Measurements from ENCODE around the gene CPED1. TPM values are rescaled to one million over a fixed set of nuclear protein-coding genes. Genes with fewer than 3 reads are reported as not detected.
A peak's percentile ranks its signal among the peaks of the same experiment; 100 is the strongest.

Gene CPED1
- total RNA-seq, 1 experiment from 2014 or later: 0.44 TPM

GRCh38 chr7:120959929-120960484 lies 28.5 kb upstream of the CPED1 start:
- peak overlapping the region; percentile 42 for H3K27ac Mint-ChIP-seq
- no peak for DNase-seq (ENCODE audit: low spot score)
- peaks cover 24% of the 10 kb centered on the region for H3K36me3 Mint-ChIP-seq
- ChIA-PET POLR2A (interaction anchor here (1.0 kb wide), 1 partner anchor 9 kb away, joined by 3 read pairs; no protein-coding TSS in a partner anchor), CTCF (interaction anchor here (1.2 kb wide), 1 partner anchor 167 kb away, joined by 3 read pairs; no protein-coding TSS in a partner anchor)
- H3K4me1 Mint-ChIP-seq: peaks cover 35% of the 10 kb centered on the region
- no peak overlapping the region for H3K4me3 Mint-ChIP-seq
- H3K9me3 Mint-ChIP-seq: peaks cover 4% of the 10 kb centered on the region; the same call in 1 of the 2 replicates
- TF ChIP-seq ZNF317 (CRISPR knock-in tag; IDR thresholded peaks at IDR 0.05; ENCODE audit: borderline replicate concordance, low read depth): no peak
- TF ChIP-seq, protein P1, sequence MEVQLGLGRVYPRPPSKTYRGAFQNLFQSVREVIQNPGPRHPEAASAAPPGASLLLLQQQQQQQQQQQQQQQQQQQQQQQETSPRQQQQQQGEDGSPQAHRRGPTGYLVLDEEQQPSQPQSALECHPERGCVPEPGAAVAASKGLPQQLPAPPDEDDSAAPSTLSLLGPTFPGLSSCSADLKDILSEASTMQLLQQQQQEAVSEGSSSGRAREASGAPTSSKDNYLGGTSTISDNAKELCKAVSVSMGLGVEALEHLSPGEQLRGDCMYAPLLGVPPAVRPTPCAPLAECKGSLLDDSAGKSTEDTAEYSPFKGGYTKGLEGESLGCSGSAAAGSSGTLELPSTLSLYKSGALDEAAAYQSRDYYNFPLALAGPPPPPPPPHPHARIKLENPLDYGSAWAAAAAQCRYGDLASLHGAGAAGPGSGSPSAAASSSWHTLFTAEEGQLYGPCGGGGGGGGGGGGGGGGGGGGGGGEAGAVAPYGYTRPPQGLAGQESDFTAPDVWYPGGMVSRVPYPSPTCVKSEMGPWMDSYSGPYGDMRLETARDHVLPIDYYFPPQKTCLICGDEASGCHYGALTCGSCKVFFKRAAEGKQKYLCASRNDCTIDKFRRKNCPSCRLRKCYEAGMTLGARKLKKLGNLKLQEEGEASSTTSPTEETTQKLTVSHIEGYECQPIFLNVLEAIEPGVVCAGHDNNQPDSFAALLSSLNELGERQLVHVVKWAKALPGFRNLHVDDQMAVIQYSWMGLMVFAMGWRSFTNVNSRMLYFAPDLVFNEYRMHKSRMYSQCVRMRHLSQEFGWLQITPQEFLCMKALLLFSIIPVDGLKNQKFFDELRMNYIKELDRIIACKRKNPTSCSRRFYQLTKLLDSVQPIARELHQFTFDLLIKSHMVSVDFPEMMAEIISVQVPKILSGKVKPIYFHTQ (CRISPR knock-in tag; IDR thresholded peaks at IDR 0.05): no peak
- TF ChIP-seq, protein P2, sequence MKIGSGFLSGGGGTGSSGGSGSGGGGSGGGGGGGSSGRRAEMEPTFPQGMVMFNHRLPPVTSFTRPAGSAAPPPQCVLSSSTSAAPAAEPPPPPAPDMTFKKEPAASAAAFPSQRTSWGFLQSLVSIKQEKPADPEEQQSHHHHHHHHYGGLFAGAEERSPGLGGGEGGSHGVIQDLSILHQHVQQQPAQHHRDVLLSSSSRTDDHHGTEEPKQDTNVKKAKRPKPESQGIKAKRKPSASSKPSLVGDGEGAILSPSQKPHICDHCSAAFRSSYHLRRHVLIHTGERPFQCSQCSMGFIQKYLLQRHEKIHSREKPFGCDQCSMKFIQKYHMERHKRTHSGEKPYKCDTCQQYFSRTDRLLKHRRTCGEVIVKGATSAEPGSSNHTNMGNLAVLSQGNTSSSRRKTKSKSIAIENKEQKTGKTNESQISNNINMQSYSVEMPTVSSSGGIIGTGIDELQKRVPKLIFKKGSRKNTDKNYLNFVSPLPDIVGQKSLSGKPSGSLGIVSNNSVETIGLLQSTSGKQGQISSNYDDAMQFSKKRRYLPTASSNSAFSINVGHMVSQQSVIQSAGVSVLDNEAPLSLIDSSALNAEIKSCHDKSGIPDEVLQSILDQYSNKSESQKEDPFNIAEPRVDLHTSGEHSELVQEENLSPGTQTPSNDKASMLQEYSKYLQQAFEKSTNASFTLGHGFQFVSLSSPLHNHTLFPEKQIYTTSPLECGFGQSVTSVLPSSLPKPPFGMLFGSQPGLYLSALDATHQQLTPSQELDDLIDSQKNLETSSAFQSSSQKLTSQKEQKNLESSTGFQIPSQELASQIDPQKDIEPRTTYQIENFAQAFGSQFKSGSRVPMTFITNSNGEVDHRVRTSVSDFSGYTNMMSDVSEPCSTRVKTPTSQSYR (CRISPR knock-in tag; IDR thresholded peaks at IDR 0.05): no peak
- no peak for TF ChIP-seq NFE2L1 (CRISPR knock-in tag; IDR thresholded peaks at IDR 0.05)
- TF ChIP-seq ZNF425 (CRISPR knock-in tag; conservative IDR thresholded peaks at IDR 0.05): no peak
- TF ChIP-seq ZNF396 (CRISPR knock-in tag; IDR thresholded peaks at IDR 0.05; ENCODE audit: borderline replicate concordance): no peak
- TF ChIP-seq TEAD4 (CRISPR knock-in tag; IDR thresholded peaks at IDR 0.05): no peak
- no peaks in the 10 kb centered on the region for H3K27me3 Mint-ChIP-seq (ENCODE audit: low read depth)
- peak; percentile 64 for ATAC-seq

GRCh38 chr7:120960714-120961113 lies 27.8 kb upstream of the CPED1 start:
- TF ChIP-seq FOXJ3 (CRISPR knock-in tag; IDR thresholded peaks at IDR 0.05; ENCODE audit: borderline replicate concordance) (no peak), RORB (CRISPR knock-in tag; IDR thresholded peaks at IDR 0.05) (no peak)
- TF ChIP-seq, protein P3, sequence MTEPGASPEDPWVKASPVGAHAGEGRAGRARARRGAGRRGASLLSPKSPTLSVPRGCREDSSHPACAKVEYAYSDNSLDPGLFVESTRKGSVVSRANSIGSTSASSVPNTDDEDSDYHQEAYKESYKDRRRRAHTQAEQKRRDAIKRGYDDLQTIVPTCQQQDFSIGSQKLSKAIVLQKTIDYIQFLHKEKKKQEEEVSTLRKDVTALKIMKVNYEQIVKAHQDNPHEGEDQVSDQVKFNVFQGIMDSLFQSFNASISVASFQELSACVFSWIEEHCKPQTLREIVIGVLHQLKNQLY (CRISPR knock-in tag; IDR thresholded peaks at IDR 0.05): no peak
- Mint-ChIP-seq H3K4me3 (no peak overlapping the region), H3K9me3 (peaks cover 4% of the 10 kb centered on the region; the same call in 1 of the 2 replicates), H3K27ac (no peak overlapping the region), H3K36me3 (peaks cover 18% of the 10 kb centered on the region), H3K27me3 (ENCODE audit: low read depth) (no peaks in the 10 kb centered on the region), H3K4me1 (peaks cover 35% of the 10 kb centered on the region)
- ChIA-PET CTCF (interaction anchor here (1.2 kb wide), 1 partner anchor 168 kb away, joined by 3 read pairs; no protein-coding TSS in a partner anchor), POLR2A (interaction anchor here (1.0 kb wide), 1 partner anchor 9 kb away, joined by 3 read pairs; no protein-coding TSS in a partner anchor)
- DNase-seq (ENCODE audit: low spot score): no peak
- no peak for ATAC-seq

GRCh38 chr7:120961638-120962173 lies 26.8 kb upstream of the CPED1 start:
- no peak for ATAC-seq
- H3K27me3 Mint-ChIP-seq (ENCODE audit: low read depth): no peaks in the 10 kb centered on the region
- DNase-seq (ENCODE audit: low spot score): no peak
- no peak overlapping the region for H3K4me3 Mint-ChIP-seq
- H3K27ac Mint-ChIP-seq: peak overlapping the region; percentile 18; the same call in 1 of the 2 replicates
- ChIA-PET CTCF (interaction anchor here (1.3 to 1.4 kb wide), 2 partner anchors 27 to 28 kb away, joined by 3 read pairs; partner anchors contain the start of gene CPED1), POLR2A (interaction anchor here (0.5 kb wide), 1 partner anchor 53 kb away, joined by 3 read pairs; no protein-coding TSS in a partner anchor)
- peaks cover 4% of the 10 kb centered on the region; the same call in 1 of the 2 replicates for H3K9me3 Mint-ChIP-seq
- peaks cover 35% of the 10 kb centered on the region for H3K4me1 Mint-ChIP-seq
- peaks cover 10% of the 10 kb centered on the region for H3K36me3 Mint-ChIP-seq
- TF ChIP-seq EMX1 (CRISPR knock-in tag; IDR thresholded peaks at IDR 0.05): no peak
- TF ChIP-seq ZSCAN18 (CRISPR knock-in tag; IDR thresholded peaks at IDR 0.05): no peak
- TF ChIP-seq, protein P4, sequence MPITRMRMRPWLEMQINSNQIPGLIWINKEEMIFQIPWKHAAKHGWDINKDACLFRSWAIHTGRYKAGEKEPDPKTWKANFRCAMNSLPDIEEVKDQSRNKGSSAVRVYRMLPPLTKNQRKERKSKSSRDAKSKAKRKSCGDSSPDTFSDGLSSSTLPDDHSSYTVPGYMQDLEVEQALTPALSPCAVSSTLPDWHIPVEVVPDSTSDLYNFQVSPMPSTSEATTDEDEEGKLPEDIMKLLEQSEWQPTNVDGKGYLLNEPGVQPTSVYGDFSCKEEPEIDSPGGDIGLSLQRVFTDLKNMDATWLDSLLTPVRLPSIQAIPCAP (CRISPR knock-in tag; IDR thresholded peaks at IDR 0.05): no peak
- no peak for TF ChIP-seq TCF7 (CRISPR knock-in tag; IDR thresholded peaks at IDR 0.05; ENCODE audit: low read depth)
- TF ChIP-seq GTF2I (CRISPR knock-in tag; conservative IDR thresholded peaks at IDR 0.05): no peak
- TF ChIP-seq ZNF416 (CRISPR knock-in tag; IDR thresholded peaks at IDR 0.05): no peak
- TF ChIP-seq, protein P5, sequence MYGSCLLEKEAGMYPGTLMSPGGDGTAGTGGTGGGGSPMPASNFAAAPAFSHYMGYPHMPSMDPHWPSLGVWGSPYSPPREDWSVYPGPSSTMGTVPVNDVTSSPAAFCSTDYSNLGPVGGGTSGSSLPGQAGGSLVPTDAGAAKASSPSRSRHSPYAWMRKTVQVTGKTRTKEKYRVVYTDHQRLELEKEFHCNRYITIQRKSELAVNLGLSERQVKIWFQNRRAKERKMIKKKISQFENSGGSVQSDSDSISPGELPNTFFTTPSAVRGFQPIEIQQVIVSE (CRISPR knock-in tag; IDR thresholded peaks at IDR 0.05; ENCODE audit: borderline replicate concordance): no peak
- TF ChIP-seq ZMAT4 (CRISPR knock-in tag; IDR thresholded peaks at IDR 0.05): no peak
- TF ChIP-seq ZNF396 (CRISPR knock-in tag; IDR thresholded peaks at IDR 0.05; ENCODE audit: borderline replicate concordance): no peak

All from WTC11 (cell line).